IPS-NIHi7 (cell line): ENCODE data around the gene PCDHB16.

Source experiments
- DNase-seq: peaks from one replicate; pipeline ENCODE4 v3.0.0; 2012; ENCODE audit warnings: mixed read lengths; ENCODE audit errors: extremely low spot score

The PCDHB16 gene

GRCh38 chr5:141234109-141234667 is 52.0 kb downstream of the PCDHB16 start:
- no peak for DNase-seq
